Neutrophil (primary cell): ENCODE measurements around the gene C2CD2.

Source experiments
- H3K27ac ChIP-seq: fragments of 200-600 bp; sonication (generic); 2 replicates; pipeline ENCODE4 v1.5.1; 2016; ENCODE audit warnings: mild to moderate bottlenecking, moderate library complexity
- H3K27me3 ChIP-seq: fragments of 200-600 bp; sonication (generic); 2 replicates; pipeline ENCODE4 v1.6.0; 2016; ENCODE audit warnings: mild to moderate bottlenecking
- H3K36me3 ChIP-seq: fragments of 200-600 bp; sonication (generic); 2 replicates; pipeline ENCODE4 v1.5.1; 2017
- H3K4me1 ChIP-seq, 2 experiments: fragments of 200-600 bp in 1 of 2; sonication (generic) in 1 of 2; 1 replicate in 1 of 2; 2 replicates in 1 of 2; pipeline versions ENCODE4 v1.5.1 to v1.6.1; 2013 to 2016; ENCODE audit warnings: low read depth in 1 of 2, low read length in 1 of 2, mild to moderate bottlenecking in 1 of 2, moderate library complexity in 1 of 2; ENCODE audit not compliant: control insufficient read depth in 1 of 2, insufficient read depth in 1 of 2
- H3K4me3 ChIP-seq, 2 experiments: fragments of 200-600 bp in 1 of 2; sonication (generic) in 1 of 2; 1 replicate in 1 of 2; 2 replicates in 1 of 2; pipeline ENCODE4 v1.5.1; 2013 to 2016; ENCODE audit warnings: low read depth in 1 of 2, low read length in 1 of 2, mild to moderate bottlenecking in 1 of 2, moderate library complexity in 1 of 2
- H3K9me3 ChIP-seq: fragments of 200-600 bp; sonication (generic); 2 replicates; pipeline ENCODE4 v1.5.1; 2016
- CTCF ChIP-seq: fragments of 200-600 bp; sonication (generic); IDR thresholded peaks from 2 replicates; pipeline ENCODE4 v1.5.1; 2016; ENCODE audit warnings: antibody characterized with exemption

The C2CD2 gene

GRCh38 chr21:41913230-41913629 is 40.6 kb downstream of the C2CD2 start:
- TF ChIP-seq CTCF: no peak
- Histone ChIP-seq H3K4me1 (no peaks in the 10 kb centered on the region), H3K27me3 (no peaks in the 10 kb centered on the region), H3K4me3 (no peak overlapping the region), H3K36me3 (no peaks in the 10 kb centered on the region), H3K9me3 (no peaks in the 10 kb centered on the region), H3K27ac (no peak overlapping the region)

GRCh38 chr21:41908829-41909228 is 45.0 kb downstream of the C2CD2 start:
- no peaks in the 10 kb centered on the region for H3K36me3 ChIP-seq
- H3K27ac ChIP-seq: no peak overlapping the region
- no peaks in the 10 kb centered on the region for H3K9me3 ChIP-seq
- no peak overlapping the region for H3K4me3 ChIP-seq
- no peak for TF ChIP-seq CTCF
- H3K4me1 ChIP-seq: no peaks in the 10 kb centered on the region
- H3K27me3 ChIP-seq: no peaks in the 10 kb centered on the region

DNA sequence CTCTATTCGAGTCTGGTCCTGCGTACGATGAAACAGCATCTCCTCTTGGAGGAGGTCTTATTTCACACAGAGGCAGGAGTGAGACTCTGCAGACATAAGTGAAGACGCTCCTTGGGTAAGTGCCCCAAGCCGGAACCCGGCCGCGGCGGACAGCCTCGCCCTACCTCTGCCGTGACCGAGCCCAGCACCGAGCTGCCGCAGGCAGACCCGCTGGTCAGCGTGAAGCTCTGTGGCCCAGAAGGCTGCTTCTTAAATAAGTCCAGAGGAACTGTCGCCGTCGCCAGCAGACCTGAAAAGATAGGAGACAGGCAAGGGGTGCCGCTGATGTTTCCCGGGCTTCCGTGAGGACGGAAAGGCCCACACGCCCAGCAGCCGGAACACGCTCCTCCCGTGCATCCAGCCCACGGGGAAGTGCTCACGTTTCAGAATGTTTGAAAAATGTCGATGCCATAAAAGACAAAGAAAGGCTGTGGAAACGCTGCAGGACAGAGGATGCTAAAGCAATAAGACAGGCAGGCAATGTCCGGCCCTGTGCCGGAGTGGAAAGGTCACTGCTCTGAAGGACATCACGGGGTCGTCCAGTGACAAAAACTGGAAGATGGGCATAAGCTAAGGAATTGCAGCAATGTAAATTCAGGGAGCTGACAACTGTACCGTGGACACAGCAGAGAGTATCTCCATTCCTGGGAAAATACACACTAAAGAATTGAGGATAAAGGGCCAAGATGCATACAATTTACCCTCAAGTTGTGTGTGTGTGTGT is 46.1 kb downstream of the C2CD2 start:
- H3K36me3 ChIP-seq: no peaks in the 10 kb centered on the region
- H3K9me3 ChIP-seq: no peaks in the 10 kb centered on the region

GRCh38 chr21:41906770-41907169 is 47.0 kb downstream of the C2CD2 start:
- Histone ChIP-seq H3K4me3 (no peak overlapping the region), H3K4me1 (no peaks in the 10 kb centered on the region), H3K9me3 (no peaks in the 10 kb centered on the region), H3K27me3 (no peaks in the 10 kb centered on the region), H3K36me3 (no peaks in the 10 kb centered on the region), H3K27ac (no peak overlapping the region)
- TF ChIP-seq CTCF: no peak

More for the DNA sequence above, 46.1 kb downstream of the C2CD2 start:
- no peaks in the 10 kb centered on the region for H3K27me3 ChIP-seq
- TF ChIP-seq CTCF: no peak
- H3K27ac ChIP-seq: no peak overlapping the region
- H3K4me3 ChIP-seq: no peak overlapping the region
- no peaks in the 10 kb centered on the region for H3K4me1 ChIP-seq

DNA sequence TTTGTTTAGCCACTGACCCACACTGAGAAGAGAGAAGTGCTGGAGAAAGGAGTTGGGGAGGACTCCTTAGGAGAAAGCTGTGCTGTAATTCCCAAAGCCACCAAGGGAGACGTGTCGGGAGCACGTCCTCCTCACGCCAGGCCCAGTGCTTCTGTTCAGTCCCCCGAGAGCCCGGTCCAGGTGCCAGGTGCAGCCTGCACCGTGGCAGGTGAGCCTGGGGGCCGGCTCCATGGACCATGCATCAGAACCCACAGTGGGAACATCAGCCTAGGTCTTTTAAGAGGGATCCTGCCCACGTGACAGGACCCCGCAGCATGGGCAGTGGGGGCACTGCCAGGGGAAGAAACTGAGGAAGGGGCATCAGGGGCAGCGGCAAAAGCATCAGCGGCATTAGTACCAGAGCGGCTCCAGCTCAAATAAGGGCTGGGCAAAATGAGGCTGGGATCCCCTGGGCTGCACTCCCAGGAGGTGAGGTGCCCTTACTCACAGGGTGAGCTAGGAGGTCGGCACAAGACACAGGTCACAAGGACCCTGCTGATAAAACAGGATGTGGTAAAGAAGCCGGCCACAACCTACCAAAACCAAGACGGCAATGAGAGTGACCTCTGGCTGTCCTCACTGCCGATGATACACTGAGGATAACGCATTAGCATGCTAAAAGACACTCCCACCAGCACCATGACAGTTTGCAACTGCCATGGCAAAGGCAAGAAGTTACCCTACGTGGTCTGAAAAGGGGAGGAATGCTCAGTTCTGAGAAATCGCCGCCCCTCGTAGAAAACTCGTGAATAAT is 50.1 kb downstream of the C2CD2 start:
- H3K27me3 ChIP-seq: no peaks in the 10 kb centered on the region

More for the DNA sequence above, 50.1 kb downstream of the C2CD2 start:
- H3K36me3 ChIP-seq: no peaks in the 10 kb centered on the region
- no peak overlapping the region for H3K27ac ChIP-seq
- no peak for TF ChIP-seq CTCF
- no peaks in the 10 kb centered on the region for H3K9me3 ChIP-seq
- H3K4me3 ChIP-seq: no peak overlapping the region
- H3K4me1 ChIP-seq: peaks cover 0 to 5% of the 10 kb centered on the region in 2 experiments
